ENCODE data around the gene ZNF891. TPM values are rescaled to one million over a fixed set of nuclear protein-coding genes. Genes with fewer than 3 reads are reported as not detected.
A peak's percentile ranks its signal among the peaks of the same experiment; 100 is the strongest.

Gene ZNF891
- total RNA-seq, 1 donor from 2014 or later: 4.0 TPM

DNA sequence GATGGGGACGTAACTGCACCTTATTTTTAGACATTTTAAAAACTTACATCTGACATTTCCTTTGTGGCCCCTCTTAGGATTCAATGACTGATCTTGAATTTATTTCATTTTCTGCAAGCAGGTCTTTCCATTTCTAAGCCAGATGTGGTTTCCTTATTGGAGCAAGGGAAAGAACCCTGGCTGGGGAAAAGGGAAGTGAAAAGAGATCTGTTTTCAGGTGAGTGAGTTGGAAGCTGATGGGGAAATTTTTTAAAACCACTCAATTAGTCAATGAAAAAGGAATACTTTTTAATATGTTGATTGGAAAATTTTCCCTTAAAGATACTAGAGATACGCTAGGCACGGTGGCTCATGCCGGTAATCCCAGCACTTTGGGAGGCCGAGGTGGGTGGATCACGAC lies 46.7 kb downstream of the ZNF891 start:
- CTCF ChIA-PET: no interaction called here
- Mint-ChIP-seq H3K27ac (peak overlapping the region; percentile 46), H3K9me3 (peaks cover 29% of the 10 kb centered on the region), H3K4me1 (peaks cover 12% of the 10 kb centered on the region), H3K27me3 (no peaks in the 10 kb centered on the region), H3K4me3 (peak overlapping the region; percentile 19), H3K36me3 (ENCODE audit: low read depth) (peaks cover 73% of the 10 kb centered on the region)
- TF ChIP-seq, protein P1, sequence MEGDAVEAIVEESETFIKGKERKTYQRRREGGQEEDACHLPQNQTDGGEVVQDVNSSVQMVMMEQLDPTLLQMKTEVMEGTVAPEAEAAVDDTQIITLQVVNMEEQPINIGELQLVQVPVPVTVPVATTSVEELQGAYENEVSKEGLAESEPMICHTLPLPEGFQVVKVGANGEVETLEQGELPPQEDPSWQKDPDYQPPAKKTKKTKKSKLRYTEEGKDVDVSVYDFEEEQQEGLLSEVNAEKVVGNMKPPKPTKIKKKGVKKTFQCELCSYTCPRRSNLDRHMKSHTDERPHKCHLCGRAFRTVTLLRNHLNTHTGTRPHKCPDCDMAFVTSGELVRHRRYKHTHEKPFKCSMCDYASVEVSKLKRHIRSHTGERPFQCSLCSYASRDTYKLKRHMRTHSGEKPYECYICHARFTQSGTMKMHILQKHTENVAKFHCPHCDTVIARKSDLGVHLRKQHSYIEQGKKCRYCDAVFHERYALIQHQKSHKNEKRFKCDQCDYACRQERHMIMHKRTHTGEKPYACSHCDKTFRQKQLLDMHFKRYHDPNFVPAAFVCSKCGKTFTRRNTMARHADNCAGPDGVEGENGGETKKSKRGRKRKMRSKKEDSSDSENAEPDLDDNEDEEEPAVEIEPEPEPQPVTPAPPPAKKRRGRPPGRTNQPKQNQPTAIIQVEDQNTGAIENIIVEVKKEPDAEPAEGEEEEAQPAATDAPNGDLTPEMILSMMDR (IDR thresholded peaks at IDR 0.05): no peak
- POLR2A ChIA-PET: no interaction called here
- DNase-seq (no peak), ATAC-seq (ENCODE audit: low read depth) (no peak)
- intact Hi-C loops (cut with micrococcal nuclease): no loop called here

DNA sequence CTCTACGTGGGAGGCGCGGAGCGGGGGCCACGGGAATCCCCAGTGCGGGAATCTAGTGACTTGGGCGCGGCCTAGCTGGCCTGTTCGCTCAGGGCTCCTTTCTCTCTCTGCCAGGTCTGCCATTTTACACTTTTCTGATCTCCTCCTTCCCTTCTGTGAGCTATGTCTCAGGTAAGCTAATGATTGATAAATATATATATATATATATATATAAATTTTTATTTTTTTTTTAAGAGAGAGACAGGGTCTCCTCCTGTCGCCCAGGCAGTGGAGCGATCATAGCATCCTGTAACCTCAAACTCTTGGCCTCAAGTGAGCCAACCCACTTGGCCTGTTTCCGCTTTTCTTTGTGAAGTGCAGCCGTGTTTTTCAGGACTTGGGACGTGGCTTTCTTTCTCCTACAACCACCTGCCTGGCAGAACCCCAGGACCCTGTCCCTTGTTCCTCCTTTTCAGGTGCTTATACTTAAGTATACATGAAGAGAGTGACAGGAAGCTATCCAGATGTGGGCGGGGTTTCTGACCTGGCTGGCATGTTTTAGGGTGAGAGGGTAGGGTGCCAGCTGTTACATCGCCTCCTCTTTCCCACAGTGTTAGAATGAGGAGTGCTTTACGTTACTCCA lies 48.8 kb downstream of the ZNF891 start:
- ChIA-PET POLR2A (interaction anchor here (0.7 to 3.0 kb wide), 6 partner anchors 43 to 194 kb away, joined by 3 to 62 read pairs (median 20); partner anchors contain the start of genes CHFR, ZNF10, ZNF26 and ZNF268), CTCF (interaction anchor here (2.5 kb wide), 1 partner anchor 100 kb away, joined by 11 read pairs; the partner anchor contains the start of gene ZNF268)
- Mint-ChIP-seq H3K4me3 (no peak overlapping the region), H3K27ac (no peak overlapping the region), H3K27me3 (no peaks in the 10 kb centered on the region), H3K36me3 (ENCODE audit: low read depth) (peaks cover 53% of the 10 kb centered on the region), H3K9me3 (peaks cover 31% of the 10 kb centered on the region), H3K4me1 (peaks cover 12% of the 10 kb centered on the region)
- ATAC-seq (ENCODE audit: low read depth) (no peak), DNase-seq (no peak)
- intact Hi-C loops (cut with micrococcal nuclease): loop anchor here (2.0 kb wide), 1 partner anchor 312 kb away; no protein-coding TSS in a partner anchor
- TF ChIP-seq, protein P1 (IDR thresholded peaks at IDR 0.05): no peak

DNA sequence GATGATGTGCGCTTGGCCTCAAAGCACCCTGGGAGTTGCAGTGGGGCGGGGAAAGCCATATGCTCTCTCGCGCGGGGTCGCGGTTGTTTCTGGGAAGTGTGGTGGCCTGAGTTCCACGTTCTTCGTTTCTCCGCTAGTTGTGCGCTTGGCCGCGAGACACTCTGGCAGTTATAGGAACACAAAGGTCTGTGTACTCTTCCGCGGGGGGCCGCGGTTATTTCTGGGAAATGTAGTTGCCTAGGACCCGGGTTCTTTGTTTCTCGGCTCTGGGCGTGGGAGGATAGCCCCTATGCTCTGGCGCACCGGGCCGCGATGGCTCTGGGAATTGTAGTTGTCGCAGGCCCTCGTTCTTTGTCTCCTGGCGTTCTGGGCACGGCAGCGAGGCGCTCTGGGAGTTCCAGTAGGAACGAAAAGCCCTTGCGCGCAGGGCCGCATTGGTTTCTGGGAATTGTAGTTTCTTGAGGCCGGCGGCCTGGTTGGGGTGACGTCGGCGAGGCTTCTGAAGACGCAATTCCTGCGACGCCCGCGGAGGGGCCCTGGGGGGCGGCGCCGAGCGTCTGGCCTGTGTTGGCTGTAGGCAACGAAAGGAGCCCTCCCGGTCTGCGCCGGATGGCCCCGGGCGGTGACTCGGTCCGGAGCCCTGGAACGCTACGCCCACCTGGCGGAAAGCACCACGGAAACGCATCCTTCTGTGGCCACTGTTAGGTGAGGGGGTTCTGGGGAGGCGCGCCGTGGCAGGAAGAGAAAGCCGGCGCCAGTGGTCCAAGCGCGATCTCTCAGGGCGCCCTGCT lies 49.5 kb downstream of the ZNF891 start, which contains the start of gene ZNF140:
Gene ZNF140, plus strand, starts transcription at position 556 of the 791 bp plus-strand sequence. CDS start 398 bp downstream, outside the sequence.
- Mint-ChIP-seq H3K27ac (no peak within 1 kb of the TSS), H3K4me3 (no peak within 1 kb of the TSS), H3K4me1 (peaks cover 12% of the 10 kb centered on the region), H3K9me3 (peaks cover 31% of the 10 kb centered on the region), H3K36me3 (ENCODE audit: low read depth) (peaks cover 46% of the 10 kb centered on the region), H3K27me3 (no peaks in the 10 kb centered on the region)
- ChIA-PET POLR2A (interaction anchor here (0.7 to 3.0 kb wide), 10 partner anchors 43 to 252 kb away, joined by 3 to 62 read pairs (median 12); partner anchors contain the start of genes CHFR, GOLGA3, ZNF10 and ZNF26), CTCF (interaction anchor here (2.5 kb wide), 1 partner anchor 101 kb away, joined by 11 read pairs; the partner anchor contains the start of gene ZNF268)
- DNase-seq: peak; percentile 90
- peak; percentile 65 for ATAC-seq (ENCODE audit: low read depth)
- TF ChIP-seq, protein P1 (IDR thresholded peaks at IDR 0.05): no peak
- intact Hi-C loops (cut with micrococcal nuclease): loop anchor here (1.0 to 2.0 kb wide), 10 partner anchors 43 to 318 kb away; partner anchors contain the start of genes CHFR, ZNF10, ZNF26 and ZNF268

DNA sequence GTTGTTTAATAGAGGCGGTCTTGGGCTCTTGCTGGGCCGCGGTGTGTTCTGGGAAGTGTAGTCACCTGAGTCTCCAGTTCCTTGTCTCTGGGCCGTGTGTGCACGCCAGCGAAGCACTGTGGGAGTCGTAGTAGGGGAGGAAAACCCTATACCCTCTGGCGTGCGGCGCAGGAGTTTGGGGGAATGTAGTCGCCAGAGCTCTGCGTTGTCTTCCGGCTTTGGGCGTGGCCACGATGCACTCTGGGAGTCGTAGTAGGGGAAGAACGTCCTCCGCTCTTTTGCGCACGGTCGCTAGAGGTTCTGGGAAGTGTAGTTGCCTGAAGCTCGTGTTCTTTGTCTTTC lies 50.1 kb downstream of the ZNF891 start:
- DNase-seq (peak; percentile 88), ATAC-seq (ENCODE audit: low read depth) (peak; percentile 79)
- Mint-ChIP-seq H3K4me1 (peaks cover 12% of the 10 kb centered on the region), H3K9me3 (peaks cover 31% of the 10 kb centered on the region), H3K36me3 (ENCODE audit: low read depth) (peaks cover 42% of the 10 kb centered on the region), H3K4me3 (no peak overlapping the region), H3K27me3 (no peaks in the 10 kb centered on the region), H3K27ac (no peak overlapping the region)
- ChIA-PET POLR2A (interaction anchor here (1.1 to 3.0 kb wide), 8 partner anchors 42 to 251 kb away, joined by 5 to 62 read pairs (median 18); partner anchors contain the start of genes CHFR, GOLGA3, ZNF10 and ZNF26), CTCF (interaction anchor here (2.5 kb wide), 1 partner anchor 101 kb away, joined by 11 read pairs; the partner anchor contains the start of gene ZNF268)
- intact Hi-C loops (cut with micrococcal nuclease): loop anchor here (1.0 to 2.0 kb wide), 10 partner anchors 43 to 318 kb away; partner anchors contain the start of genes CHFR, ZNF10, ZNF26 and ZNF268
- TF ChIP-seq, protein P1 (IDR thresholded peaks at IDR 0.05): no peak
